ENCODE results near the gene C22orf31. TPM values are rescaled to one million over a fixed set of nuclear protein-coding genes. Genes with fewer than 3 reads are reported as not detected.
A peak's percentile ranks its signal among the peaks of the same experiment; 100 is the strongest.

Gene C22orf31
- total and polyA plus RNA-seq, 2 experiments from 2014 or later, result not detected

DNA sequence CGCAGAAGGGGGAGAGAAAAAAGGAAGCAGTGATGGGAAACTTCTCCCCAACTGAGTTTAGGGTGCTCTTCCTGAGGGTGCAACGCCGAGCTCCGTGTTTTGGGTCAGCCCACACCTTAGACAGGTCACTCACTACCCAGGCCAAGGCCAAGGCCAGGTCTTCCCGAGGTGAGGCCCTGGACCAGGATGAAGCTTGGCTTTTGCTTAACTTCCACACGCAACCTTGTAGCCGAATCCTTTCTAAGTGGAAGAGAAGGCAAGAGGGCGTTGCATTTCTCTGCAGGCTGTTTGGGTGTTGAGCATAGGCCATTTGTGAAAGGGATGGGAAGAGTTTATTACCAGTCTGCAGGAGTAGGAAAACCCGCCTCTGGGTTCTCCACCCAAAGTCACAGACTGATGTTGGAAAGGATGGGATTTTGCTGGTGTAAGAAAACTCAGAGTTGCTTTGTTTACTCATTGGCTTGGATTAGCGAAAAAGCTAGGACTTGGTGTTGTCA lies 12.7 kb upstream of the C22orf31 start:
- Histone ChIP-seq H3K27ac (no peak overlapping the region), H4K20me1 (ENCODE audit: insufficient read depth, poor library complexity, severe bottlenecking) (no peaks in the 10 kb centered on the region), H3K27me3 (no peaks in the 10 kb centered on the region), H3K4me1 (ENCODE audit: insufficient read depth) (peaks cover 13% of the 10 kb centered on the region), H3K79me2 (peaks cover 11% of the 10 kb centered on the region), H3K4me2 (peak overlapping the region; percentile 98), H3K4me3 (peak overlapping the region; percentile 82), H2AFZ (peak overlapping the region; percentile 38), H3K9me3 (ENCODE audit: low read depth) (no peaks in the 10 kb centered on the region), H3K36me3 (replicated peaks; ENCODE audit: insufficient read depth, low read depth) (no peaks in the 10 kb centered on the region), H3K9me2 (replicated peaks; ENCODE audit: insufficient read depth) (no peaks in the 10 kb centered on the region)
- TF ChIP-seq EZH2phosphoT487 (IDR thresholded peaks at IDR 0.05; ENCODE audit: low read depth, severe bottlenecking, unreplicated experiment), result no peak
- TF ChIP-seq, protein P1, sequence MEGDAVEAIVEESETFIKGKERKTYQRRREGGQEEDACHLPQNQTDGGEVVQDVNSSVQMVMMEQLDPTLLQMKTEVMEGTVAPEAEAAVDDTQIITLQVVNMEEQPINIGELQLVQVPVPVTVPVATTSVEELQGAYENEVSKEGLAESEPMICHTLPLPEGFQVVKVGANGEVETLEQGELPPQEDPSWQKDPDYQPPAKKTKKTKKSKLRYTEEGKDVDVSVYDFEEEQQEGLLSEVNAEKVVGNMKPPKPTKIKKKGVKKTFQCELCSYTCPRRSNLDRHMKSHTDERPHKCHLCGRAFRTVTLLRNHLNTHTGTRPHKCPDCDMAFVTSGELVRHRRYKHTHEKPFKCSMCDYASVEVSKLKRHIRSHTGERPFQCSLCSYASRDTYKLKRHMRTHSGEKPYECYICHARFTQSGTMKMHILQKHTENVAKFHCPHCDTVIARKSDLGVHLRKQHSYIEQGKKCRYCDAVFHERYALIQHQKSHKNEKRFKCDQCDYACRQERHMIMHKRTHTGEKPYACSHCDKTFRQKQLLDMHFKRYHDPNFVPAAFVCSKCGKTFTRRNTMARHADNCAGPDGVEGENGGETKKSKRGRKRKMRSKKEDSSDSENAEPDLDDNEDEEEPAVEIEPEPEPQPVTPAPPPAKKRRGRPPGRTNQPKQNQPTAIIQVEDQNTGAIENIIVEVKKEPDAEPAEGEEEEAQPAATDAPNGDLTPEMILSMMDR (IDR thresholded peaks at IDR 0.05; ENCODE audit: poor library complexity), result no peak
- TF ChIP-seq EZH2 (IDR thresholded peaks at IDR 0.05; ENCODE audit: borderline replicate concordance), result no peak
- DNase-seq (ENCODE audit: low spot score), result no peak
- WGBS (ENCODE audit: low lambda C conversion rate, missing lambda C conversion rate), result 70% methylated on average over 10 of the region's 10 CpGs

DNA sequence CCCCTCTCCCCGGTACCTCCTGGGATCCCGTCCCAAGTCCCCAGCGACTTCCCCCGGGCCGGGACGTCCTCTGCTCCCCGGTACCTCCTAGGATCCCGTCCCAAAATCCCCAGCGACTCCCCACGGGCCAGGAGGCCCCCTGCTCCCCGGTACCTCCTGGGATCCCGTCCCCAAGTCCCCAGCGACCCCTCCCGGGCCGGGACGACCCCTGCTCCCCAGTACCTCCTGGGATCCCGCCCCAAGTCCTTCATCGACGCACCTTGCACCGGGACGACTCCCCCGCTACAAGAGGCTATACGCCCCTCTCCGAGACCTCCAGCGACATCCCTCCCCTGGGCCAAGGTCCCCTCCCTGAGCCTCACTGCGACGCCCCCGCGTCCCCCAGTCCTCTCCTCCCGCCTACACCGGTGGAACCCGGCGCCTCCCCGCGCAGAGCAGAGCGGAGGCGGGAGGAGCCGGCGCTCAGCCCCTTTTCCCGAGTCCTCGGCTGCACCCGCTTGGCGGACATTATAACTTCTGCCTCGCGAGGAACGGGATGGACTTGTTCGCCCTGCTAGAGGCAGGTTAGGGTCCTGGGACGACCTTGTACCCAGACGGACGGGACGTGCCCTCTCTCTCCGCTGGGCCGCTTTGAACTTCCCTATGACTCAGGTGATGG lies 12.1 kb upstream of the C22orf31 start:
- Histone ChIP-seq H3K27ac (peak overlapping the region; percentile 9), H4K20me1 (ENCODE audit: insufficient read depth, poor library complexity, severe bottlenecking) (no peaks in the 10 kb centered on the region), H3K9me2 (replicated peaks; ENCODE audit: insufficient read depth) (no peaks in the 10 kb centered on the region), H3K9me3 (ENCODE audit: low read depth) (no peaks in the 10 kb centered on the region), H3K27me3 (no peaks in the 10 kb centered on the region), H3K4me2 (peak overlapping the region; percentile 98), H3K4me1 (ENCODE audit: insufficient read depth) (peaks cover 13% of the 10 kb centered on the region), H3K36me3 (replicated peaks; ENCODE audit: insufficient read depth, low read depth) (no peaks in the 10 kb centered on the region), H3K79me2 (peaks cover 11% of the 10 kb centered on the region), H2AFZ (peak overlapping the region; percentile 38), H3K4me3 (peak overlapping the region; percentile 82)
- DNase-seq (ENCODE audit: low spot score), result peak; percentile 86
- 2% methylated on average over 28 of the region's 53 CpGs for WGBS (ENCODE audit: low lambda C conversion rate, missing lambda C conversion rate)
- TF ChIP-seq EZH2 (IDR thresholded peaks at IDR 0.05; ENCODE audit: borderline replicate concordance), result peak; percentile 25
- no peak for TF ChIP-seq EZH2phosphoT487 (IDR thresholded peaks at IDR 0.05; ENCODE audit: low read depth, severe bottlenecking, unreplicated experiment)

DNA sequence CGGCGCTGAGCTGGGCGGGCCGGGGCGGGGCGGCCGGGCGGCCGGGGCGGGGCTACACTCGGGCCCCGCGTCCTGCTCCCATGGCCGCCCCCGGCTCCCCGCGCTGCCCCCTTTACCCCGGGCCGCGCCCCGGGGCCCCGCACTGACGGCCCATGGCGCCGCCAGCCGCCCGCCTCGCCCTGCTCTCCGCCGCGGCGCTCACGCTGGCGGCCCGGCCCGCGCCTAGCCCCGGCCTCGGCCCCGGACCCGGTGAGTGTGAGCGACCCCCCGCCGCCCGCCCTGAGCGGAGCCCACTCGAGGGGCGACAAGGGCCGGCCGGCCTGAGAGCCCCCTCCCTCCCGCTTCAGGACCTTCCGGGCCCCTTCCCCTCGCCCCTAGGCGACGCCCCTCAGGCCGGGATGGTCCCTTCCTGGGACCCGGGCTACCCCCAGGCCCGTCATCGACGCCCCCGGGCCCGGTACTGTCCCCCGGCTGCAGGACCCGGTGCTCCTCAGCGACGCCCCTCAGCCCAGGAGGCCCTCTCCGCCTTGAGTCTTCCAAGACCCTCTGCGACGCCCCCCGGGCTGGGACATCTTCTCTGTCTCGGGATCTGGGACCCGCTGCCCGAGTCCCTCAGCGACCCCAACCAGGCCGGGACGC lies 11.5 kb upstream of the C22orf31 start, which contains the start of gene KREMEN1:
Gene KREMEN1, plus strand, starts transcription at position 57 of the 639 bp plus-strand sequence. Its CDS starts 96 bp downstream, at position 153.
- TF ChIP-seq EZH2 (IDR thresholded peaks at IDR 0.05; ENCODE audit: borderline replicate concordance) (no peak), EZH2phosphoT487 (IDR thresholded peaks at IDR 0.05; ENCODE audit: low read depth, severe bottlenecking, unreplicated experiment) (no peak)
- TF ChIP-seq, protein P1 (IDR thresholded peaks at IDR 0.05; ENCODE audit: poor library complexity), result no peak
- no peaks in the 10 kb centered on the region for H3K9me2 ChIP-seq (replicated peaks; ENCODE audit: insufficient read depth)
- no peaks in the 10 kb centered on the region for H3K36me3 ChIP-seq (replicated peaks; ENCODE audit: insufficient read depth, low read depth)
- peak within 1 kb of the TSS; percentile 87 for H2AFZ ChIP-seq
- H3K27me3 ChIP-seq, result no peaks in the 10 kb centered on the region
- H3K4me2 ChIP-seq, result peak within 1 kb of the TSS; percentile 98
- DNase-seq (ENCODE audit: low spot score), result no peak
- WGBS (ENCODE audit: low lambda C conversion rate, missing lambda C conversion rate), result 5% methylated on average over 10 of the region's 76 CpGs
- peak within 1 kb of the TSS; percentile 39 for H3K27ac ChIP-seq
- peak within 1 kb of the TSS; percentile 82 for H3K4me3 ChIP-seq
- H3K9me3 ChIP-seq (ENCODE audit: low read depth), result no peaks in the 10 kb centered on the region
- peaks cover 8% of the 10 kb centered on the region for H3K79me2 ChIP-seq
- H3K4me1 ChIP-seq (ENCODE audit: insufficient read depth), result peaks cover 13% of the 10 kb centered on the region
- H4K20me1 ChIP-seq (ENCODE audit: insufficient read depth, poor library complexity, severe bottlenecking), result no peaks in the 10 kb centered on the region

Data from hepatocyte (in vitro differentiated cells).